Dermis microvascular lymphatic vessel endothelial cell (primary cell): ENCODE results near the gene KLK10. TPM values are rescaled to one million over a fixed set of nuclear protein-coding genes. Genes with fewer than 3 reads are reported as not detected.

Experiments used
- DNase-seq, 2 donors: peaks; one replicate each; pipeline versions ENCODE4 v3.0.0 to v3.0.0-alpha.2; 2010; ENCODE audit warnings: low read depth in 2 of 2
- total RNA-seq: library from RNA; depleted of rRNA; stranded (reverse); fragments of >200 nt; gene quantifications from 2 replicates; pipeline ENCODE4 v1.2.1, GENCODE V29; 2014

Gene KLK10
- 0.13 TPM in 1 of 2 replicates, not detected in the other for total RNA-seq

- DNase-seq, result no peak
These were observed at the start of gene KLK10 for GRCh38 chr19:51019544-51019925. Gene KLK10 (minus strand): TSS chr19:51019709. CDS start chr19:51019130, 579 bp downstream.

GRCh38 chr19:51066393-51067186 is 47.1 kb upstream of the KLK10 start:
- DNase-seq, result no peak

GRCh38 chr19:51065221-51065960 is 45.9 kb upstream of the KLK10 start:
- DNase-seq, result no peak

- no peak for DNase-seq
These were observed 45.2 kb upstream of the KLK10 start, which contains the start of gene KLK13 for GRCh38 chr19:51064534-51065220. Gene KLK13 (minus strand): TSS chr19:51065092. CDS start chr19:51065067, 25 bp downstream.

- no peak for DNase-seq
These were observed 44.2 kb upstream of the KLK10 start for GRCh38 chr19:51063664-51064063.

GRCh38 chr19:51060973-51061372 is 41.5 kb upstream of the KLK10 start:
- DNase-seq, result no peak

- DNase-seq, result no peak
These were observed 40.8 kb upstream of the KLK10 start for GRCh38 chr19:51060336-51060735.

GRCh38 chr19:51059715-51060114 is 40.2 kb upstream of the KLK10 start:
- no peak for DNase-seq

GRCh38 chr19:51055866-51056265 is 36.4 kb upstream of the KLK10 start:
- no peak for DNase-seq

- no peak for DNase-seq
These were observed 27.5 kb upstream of the KLK10 start for GRCh38 chr19:51047031-51047335.

- no peak for DNase-seq
These were observed 24.8 kb upstream of the KLK10 start for GRCh38 chr19:51044327-51044726.

- no peak for DNase-seq
These were observed 24.0 kb upstream of the KLK10 start for GRCh38 chr19:51043497-51043896.

GRCh38 chr19:51040151-51040550 is 20.6 kb upstream of the KLK10 start:
- no peak for DNase-seq

GRCh38 chr19:51036519-51036918 is 17.0 kb upstream of the KLK10 start:
- no peak for DNase-seq

- no peak for DNase-seq
These were observed 15.2 kb upstream of the KLK10 start, which contains the start of gene KLK12 for GRCh38 chr19:51034704-51035103. Gene KLK12 (minus strand): TSS chr19:51035002. CDS start chr19:51034621, 381 bp downstream.

GRCh38 chr19:51031880-51032225 is 12.3 kb upstream of the KLK10 start:
- no peak for DNase-seq

GRCh38 chr19:51031220-51031879 is 11.8 kb upstream of the KLK10 start:
- DNase-seq, result no peak

- DNase-seq, result no peak
These were observed 11.1 kb upstream of the KLK10 start for GRCh38 chr19:51030631-51031030.

- DNase-seq, result no peak
These were observed 10.2 kb upstream of the KLK10 start for GRCh38 chr19:51029718-51030117.

- no peak for DNase-seq
These were observed 8.4 kb upstream of the KLK10 start for GRCh38 chr19:51027873-51028272.

- no peak for DNase-seq
These were observed 7.8 kb upstream of the KLK10 start for GRCh38 chr19:51027126-51027806.

GRCh38 chr19:51026554-51026831 is 7.0 kb upstream of the KLK10 start, which contains the start of gene KLK11:
Gene KLK11 (minus strand): TSS chr19:51026616. CDS start chr19:51025631, 985 bp downstream.
- no peak for DNase-seq
